Skeletal muscle cell (primary cell): ENCODE measurements around the gene TSEN2.
"Not testable (repeated sequence)": the region's sequence is repeated elsewhere in the genome, so short reads cannot be mapped to it uniquely, and the experiment has no call there.

Experiments
- DNase-seq: peaks from one replicate; pipeline ENCODE4 v3.0.0-alpha.2; 2010; ENCODE audit warnings: low read depth
- H3K4me3 ChIP-seq: 2 replicates; pipeline ENCODE4 v1.5.1; 2011; ENCODE audit warnings: low read depth, mild to moderate bottlenecking, control low read depth, low read length, moderate library complexity

TSEN2 gene

DNA sequence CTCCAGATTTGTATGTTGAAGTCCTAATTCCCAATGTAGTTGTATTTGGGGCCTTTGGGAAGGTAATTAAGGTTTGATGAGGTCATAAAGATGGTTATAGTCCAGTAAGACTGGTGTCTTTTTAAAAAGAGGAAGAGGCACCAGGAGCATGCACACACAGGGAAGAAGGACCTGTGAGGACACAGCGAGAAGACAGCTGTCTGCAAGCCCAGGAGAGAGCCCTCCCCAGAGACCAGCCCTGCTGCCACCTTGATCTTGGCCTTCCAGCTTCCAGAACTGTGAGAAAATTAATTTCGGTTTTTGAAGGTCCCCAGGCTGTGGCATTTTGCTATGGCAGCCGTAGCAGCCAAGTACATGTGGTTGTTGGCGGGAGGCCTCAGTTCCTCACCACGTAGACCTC is 32.8 kb upstream of the TSEN2 start:
- DNase-seq, result no peak
- no peak overlapping the region for H3K4me3 ChIP-seq

DNA sequence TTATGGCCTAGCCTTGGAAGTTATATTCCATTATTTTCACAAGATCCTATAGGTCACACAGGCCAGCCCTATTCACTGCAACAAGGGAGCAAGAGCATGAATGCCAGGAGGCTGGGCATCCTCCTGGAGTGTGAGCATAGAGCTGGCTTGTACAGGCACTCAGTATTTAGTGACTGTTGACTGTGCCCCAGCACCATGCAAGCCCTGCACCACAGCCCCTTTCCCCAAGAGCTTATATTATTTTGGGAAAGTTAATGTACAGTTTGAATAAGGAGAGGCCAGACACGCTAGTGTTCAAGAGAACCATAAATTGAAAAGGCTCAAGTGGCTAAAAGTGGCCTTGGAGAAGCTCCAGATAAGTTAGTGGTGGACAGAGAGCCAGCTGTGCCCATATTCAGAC is 32.3 kb upstream of the TSEN2 start:
- no peak for DNase-seq

DNA sequence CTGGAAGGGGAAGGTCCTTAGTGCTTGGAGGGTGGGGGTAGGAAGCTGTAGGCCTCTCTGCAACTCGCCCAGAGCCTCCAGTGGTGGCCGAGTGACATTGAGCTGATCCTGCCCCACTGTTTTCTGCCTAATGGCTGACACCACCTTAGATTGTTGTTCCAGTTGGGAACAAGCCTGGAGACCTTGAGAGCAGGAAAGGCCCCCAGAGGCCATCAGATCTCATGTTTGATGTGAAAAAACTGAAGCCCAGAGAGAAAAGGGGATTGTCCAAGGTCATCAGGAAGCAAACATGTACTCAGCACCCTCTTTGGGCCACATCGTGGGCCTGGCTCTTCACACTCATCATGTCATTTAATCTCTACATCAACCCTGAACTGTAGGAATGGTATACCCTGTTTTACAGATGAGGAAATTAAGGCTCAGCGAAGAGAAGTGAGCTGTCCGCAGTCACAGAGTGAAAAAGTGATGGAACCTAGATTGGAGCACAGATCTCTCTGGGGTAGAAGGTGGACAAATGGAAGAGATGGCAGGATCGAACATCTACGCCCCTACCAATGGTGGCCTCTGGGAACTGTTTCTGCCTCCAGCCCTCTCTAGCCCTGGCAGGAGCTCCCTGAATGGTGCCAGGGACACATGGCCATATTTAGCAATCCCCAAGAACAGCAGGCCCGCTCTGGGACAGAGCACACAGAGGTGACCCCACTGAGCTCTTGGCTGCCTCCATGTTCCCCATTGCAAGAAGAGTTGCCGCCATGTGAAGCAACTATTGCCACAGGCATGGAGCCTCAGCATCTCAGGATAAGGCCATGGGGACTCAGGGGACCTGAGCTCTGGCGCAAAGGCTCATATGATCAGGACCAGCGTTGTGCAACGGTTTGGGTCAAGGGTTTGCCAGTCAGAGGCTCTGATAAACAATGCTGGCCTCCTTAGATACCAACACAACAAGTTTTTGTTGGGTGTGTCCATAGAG is 31.6 kb upstream of the TSEN2 start:
- no peak for DNase-seq
- H3K4me3 ChIP-seq, result no peak overlapping the region

More for the DNA sequence above, 32.3 kb upstream of the TSEN2 start:
- H3K4me3 ChIP-seq, result no peak overlapping the region

DNA sequence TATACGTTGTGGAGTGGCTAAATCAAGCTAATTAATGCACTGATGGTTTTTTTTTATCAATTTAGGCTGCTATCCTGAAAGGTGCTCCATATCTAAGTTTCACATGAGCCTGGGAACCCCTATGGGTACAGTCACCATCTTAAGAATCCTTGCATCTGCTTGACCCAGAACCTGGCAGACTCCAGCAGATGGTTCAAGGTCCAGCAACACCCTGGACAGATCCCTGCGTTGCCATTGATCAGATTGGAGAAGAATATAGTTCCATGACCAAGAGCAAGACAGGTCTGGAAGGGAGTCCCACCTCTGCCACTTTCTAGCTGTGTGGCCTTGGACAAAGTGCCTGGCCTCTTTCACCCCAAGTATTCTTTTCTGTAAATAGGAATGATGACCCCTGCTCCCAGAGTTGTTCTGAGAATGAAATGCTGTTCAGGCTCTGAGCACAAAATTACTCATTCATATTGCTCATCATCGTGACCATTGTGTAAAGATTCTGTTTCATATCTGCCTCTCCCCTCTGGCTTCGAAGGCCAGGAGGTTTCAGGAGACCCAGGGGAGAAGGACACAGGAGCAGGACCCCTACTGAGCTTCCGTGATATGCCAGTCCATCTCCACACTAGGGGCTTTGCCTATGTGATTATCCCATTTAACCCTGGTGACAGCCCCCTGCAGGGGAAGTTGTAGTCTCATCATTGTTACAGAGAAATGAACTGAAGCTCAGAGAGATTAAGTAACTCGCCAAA is 30.0 kb upstream of the TSEN2 start:
- no peak for DNase-seq

DNA sequence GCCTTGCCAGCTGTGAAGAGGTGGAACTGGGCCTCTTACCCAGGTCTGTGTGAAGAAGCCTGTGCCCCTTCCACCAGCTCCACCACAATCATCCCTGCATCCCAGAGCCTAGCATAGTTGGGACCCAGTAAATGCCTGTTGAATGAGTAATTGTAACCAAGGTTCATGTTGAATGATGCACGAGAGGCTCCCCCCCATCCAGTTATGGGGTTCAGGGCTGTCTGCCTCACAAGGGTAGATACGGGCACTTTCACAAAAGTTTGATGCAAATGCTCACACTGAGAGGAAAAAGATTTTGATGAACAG is 29.5 kb upstream of the TSEN2 start:
- no peak overlapping the region for H3K4me3 ChIP-seq
- no peak for DNase-seq

More for the DNA sequence above, 30.0 kb upstream of the TSEN2 start:
- no peak overlapping the region for H3K4me3 ChIP-seq

DNA sequence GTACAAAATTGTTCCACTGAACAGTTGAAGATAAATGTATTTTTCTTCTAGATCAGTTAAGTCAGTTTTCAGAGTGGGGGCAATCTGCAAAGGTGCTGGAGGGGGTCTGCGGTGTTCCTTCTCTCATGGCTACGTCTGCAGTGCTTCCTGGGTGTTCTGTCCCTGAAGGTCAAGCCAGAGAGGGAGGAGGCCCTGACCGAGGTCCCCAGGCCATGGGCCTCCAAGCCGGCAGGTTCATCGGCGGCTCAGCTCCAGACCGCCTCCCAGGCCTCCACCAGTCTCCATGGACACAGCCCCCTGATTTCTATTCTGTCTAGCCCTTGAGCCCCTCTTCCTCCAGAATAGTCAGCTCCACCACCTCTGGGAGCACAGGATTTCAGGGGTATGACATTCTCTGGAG is 28.5 kb upstream of the TSEN2 start:
- DNase-seq, result no peak
- no peak overlapping the region for H3K4me3 ChIP-seq

DNA sequence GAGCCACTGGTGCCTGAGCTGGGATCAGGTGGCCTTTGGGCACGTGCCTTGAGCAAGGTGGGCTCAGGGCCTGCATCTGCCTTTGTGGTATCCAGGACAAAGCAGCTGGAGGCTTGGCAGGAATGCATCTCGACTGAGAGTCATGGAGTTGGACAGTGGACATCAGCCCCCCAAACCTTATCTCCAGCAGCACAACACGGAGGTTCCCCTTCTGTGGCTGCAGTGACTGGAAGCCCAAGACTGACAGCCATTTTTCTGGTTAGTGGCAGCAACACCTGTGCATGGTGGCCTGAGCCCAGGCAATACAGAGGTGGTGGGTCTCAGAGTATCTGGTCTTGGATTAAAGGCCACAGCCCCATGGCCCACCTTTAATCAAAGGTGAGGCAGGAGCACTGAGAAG is 27.8 kb upstream of the TSEN2 start:
- DNase-seq, result no peak
- no peak overlapping the region for H3K4me3 ChIP-seq

DNA sequence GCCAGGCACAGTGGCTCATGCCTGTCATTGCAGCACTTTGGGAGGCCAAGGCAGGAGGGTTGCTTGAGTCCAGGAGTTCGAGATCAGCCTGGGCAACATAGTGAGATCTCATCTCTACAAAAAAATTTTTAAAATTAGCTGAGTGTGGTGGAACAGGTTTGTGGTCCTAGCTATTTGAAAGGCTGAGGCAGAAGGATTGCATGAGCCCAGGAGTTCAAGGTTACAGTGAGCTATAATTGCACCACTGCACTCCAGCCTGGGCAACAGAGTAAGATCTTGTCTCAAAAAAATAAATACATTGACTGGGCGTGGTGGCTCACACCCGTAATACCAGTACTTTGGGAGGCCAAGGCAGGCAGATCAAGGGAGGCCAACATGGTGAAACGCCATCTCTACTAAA is 26.9 kb upstream of the TSEN2 start:
- not testable (repeated sequence) for DNase-seq, H3K4me3 ChIP-seq

DNA sequence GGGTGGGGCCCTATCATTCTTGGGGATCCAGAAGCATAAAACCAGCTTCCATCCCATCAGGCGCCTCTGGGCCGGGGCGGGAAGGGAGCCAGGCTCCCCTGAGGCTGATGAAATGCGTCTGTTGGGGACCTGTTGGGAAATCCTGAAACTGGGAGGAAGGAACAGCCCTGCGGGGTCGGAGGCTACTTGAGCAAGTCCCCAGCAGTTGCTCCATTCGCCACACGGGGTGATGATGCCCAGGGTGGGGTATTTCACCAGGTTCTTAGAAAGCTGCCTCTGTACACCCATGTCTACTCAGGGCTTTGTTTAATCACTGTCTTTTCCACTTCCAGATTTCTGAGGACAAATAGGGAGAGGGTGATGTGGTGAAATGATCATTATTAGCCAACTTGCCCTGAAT is 25.4 kb upstream of the TSEN2 start:
- H3K4me3 ChIP-seq, result no peak overlapping the region
- DNase-seq, result no peak

DNA sequence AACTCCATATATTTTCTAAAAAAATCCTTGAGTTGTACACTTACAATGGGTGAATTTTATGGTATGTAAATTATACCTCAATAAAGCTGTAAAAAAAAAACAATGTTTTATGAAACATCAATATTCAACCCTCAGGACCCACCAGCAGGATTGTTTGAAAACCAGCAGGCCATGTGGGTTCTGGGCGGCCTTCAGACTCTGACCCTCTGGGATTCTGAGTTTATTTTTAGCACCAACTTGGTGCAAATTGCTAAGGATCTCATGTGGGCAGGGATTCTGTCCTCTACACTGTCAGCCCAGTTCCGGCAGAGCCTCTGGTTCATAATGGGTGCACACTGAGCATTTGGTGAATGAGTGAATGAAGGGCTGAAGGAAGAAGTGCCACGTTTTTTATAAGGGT is 24.2 kb upstream of the TSEN2 start:
- no peak for DNase-seq

DNA sequence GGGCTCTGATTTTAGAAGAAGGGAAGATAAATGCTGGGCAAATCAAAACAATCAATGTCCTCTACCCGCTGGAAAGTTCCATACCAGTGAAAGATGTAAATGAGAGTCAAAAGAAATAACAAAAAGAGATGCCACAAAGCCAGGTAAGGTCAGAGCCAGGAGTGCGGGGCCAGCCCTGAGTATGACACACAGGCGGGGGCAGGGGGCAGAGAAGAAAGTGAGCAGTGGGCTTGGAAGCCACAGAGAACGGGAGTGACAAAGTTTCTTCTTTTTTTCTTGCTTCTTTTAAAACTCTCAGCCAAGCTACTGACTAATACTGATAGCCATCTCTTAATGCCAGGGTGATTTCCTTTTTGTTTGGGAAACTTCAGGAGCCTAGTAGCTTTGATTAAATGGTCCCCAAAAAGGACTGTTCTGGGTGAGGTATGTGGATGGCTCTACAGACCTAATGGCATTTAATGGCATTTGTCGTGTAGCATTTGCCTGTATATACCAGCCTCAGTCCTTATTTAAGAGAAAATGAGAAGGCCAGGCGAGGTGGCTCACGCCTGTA is 23.1 kb upstream of the TSEN2 start:
- no peak for DNase-seq
- H3K4me3 ChIP-seq, result no peak overlapping the region

More for the DNA sequence above, 24.2 kb upstream of the TSEN2 start:
- H3K4me3 ChIP-seq, result no peak overlapping the region

DNA sequence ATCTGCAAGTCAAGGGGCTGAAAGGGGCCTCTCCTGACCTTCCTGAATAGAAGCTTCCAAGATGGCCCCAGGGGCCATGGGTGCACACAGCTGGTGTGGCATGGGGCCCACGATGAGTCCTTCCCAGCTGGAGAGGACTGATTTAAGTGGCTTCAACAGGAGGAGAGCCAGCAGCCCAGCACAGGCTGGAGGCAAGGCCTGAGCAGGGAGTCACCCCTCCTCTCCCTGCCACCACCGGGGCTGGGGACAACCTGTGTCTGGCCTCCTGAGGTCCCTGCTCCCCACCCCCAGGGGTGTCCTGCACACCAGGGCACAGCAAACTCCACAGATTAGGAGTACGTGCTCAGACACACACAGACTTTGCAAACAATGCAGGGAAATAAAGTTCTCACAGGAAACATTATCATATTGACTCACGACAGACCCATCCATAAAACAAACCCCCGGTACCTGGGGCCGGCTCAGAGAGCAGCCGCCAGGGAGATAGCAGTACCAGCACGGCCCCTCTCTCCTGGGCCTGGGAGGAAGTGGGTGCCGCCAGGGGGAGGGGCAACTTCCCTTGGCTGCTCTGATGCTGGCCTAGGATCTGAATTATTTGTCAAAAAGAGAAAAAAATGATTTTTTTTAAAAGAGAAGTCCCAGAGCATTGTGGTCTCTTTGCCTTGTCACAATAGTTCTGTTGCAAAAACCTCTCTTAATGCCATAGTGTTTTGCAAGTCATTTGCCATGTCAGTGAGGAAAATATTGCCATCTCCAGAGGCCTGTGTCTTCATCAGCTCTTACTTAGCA is 21.9 kb upstream of the TSEN2 start:
- no peak for DNase-seq
- H3K4me3 ChIP-seq, result no peak overlapping the region

DNA sequence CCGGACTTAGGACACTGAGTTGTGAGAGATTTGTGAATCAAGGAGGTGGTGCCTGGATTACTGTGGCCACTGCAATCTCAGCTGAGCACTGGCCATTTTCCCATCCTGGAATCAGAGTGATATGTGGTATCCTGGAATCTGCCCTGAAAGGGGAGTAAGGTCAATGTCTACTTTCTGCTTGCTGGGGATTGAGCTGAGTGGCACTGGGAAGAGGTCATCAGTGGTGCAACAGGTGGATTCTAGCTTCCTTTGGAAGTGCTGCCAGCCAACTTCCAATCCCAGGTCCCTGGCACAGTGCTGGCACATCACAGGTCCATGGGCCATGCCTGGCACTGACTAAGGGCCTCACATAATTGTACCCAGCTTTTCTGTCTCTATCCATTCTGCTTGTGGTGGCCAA is 20.6 kb upstream of the TSEN2 start:
- no peak overlapping the region for H3K4me3 ChIP-seq
- DNase-seq, result no peak

DNA sequence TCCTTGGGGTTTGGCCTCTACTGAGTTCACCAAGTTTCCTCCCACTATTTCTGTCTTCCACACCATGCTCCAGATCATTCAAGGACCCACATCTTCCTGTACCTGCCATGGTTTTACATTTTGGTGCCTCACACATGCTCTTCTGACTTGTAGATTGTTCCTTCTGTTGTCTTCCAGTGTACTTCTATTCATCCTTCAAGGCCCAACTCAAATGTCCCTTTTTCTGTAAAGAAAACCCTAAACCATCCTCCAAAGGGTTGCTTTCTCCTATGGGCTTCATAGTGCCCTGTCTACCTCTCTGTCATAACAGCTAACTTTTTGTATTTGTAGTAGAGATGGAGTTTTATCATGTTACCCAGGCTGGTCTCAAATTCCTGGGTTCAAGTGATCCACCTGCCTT is 20.1 kb upstream of the TSEN2 start:
- H3K4me3 ChIP-seq, result no peak overlapping the region
- DNase-seq, result no peak

DNA sequence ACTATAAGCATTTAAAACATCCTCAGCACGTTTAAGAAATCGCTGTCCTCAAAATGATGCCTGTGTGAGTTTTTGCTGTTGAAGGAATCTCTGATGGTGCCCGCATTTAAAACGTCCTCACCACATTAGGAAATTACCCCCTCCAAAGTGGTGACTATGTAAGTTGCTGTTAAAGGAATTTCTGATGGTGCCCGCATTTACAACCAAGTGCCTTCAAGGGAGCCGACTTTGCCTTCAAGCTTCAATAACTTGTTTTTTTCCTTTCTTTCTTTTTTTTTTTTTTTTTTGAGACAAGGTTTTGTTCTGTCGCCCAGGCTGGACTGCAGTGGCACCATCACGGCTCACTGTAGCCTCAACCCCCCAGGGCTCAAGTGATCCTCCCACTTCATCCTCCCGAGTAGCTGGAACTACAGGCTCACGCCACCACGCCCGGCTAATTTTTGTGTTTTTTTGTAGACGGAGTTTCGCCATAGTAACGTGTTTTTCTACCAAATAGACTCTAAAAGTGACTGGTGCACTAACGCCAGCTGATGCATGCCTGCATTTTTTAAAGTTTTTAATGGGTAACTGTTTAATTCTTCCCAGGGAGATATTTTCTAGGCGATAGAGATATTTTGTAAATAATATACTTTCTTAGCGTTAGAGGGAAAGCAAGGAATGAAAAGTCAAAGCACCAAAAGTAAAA is 19.0 kb upstream of the TSEN2 start:
- H3K4me3 ChIP-seq, result no peak overlapping the region
- DNase-seq, result no peak

DNA sequence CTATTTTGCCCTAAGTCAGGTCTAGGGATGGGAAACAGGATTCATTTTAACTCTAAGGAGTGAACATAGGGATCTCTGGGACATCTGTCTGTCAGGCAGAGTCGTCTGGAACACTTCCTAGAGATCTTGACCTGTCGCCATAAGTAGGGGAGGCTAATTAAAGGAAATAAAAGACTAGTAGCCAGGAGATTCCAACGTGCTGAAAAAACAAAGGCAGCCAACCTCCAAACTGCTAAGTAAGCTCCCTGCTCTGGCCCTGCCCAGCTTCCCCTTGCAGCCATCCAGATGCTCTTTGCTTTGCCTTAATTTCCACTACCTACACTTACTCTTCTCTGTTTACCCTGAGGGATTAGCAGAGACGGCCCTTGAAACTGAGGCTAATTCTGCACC is 18.4 kb upstream of the TSEN2 start:
- DNase-seq, result no peak

DNA sequence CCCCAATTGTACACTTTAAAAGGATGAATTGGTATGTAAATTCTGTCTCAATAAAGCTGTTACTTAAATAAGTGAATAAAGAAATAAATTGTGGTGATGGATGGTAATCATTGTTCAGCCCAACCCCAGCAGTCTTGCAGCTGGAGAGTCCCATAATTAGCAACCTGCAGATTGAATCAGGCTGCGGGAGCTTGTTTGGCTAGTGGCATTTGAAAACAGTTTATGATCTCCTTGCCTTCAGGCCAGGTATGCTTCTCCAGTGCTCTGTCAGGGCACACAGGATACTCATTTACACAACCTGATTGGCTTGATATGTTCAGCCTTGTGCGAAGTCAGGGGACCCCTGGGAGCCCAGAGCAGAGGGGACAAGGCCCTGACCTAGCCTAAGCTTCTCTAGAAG is 16.5 kb upstream of the TSEN2 start:
- no peak for DNase-seq
- no peak overlapping the region for H3K4me3 ChIP-seq

More for the DNA sequence above, 18.4 kb upstream of the TSEN2 start:
- H3K4me3 ChIP-seq, result no peak overlapping the region

DNA sequence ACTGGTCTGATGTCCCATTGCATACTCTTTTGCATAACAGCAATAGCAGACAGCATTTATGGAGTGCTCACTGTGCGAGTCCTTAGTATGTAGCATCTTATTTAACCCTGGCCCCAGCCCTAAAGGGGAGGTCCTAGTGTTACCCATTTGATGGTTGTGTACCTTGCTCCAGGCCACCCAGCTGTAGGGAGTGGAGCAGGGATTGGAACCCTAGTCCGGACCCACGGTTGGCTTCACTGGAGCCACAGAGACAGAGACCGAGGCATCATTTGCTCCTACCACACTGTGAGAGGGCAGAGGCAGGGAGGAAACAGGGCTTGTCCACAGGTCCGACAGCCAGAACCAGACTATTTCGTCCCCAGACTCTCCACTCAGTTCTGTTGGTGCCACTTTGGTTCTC is 16.0 kb upstream of the TSEN2 start:
- no peak overlapping the region for H3K4me3 ChIP-seq
- no peak for DNase-seq

DNA sequence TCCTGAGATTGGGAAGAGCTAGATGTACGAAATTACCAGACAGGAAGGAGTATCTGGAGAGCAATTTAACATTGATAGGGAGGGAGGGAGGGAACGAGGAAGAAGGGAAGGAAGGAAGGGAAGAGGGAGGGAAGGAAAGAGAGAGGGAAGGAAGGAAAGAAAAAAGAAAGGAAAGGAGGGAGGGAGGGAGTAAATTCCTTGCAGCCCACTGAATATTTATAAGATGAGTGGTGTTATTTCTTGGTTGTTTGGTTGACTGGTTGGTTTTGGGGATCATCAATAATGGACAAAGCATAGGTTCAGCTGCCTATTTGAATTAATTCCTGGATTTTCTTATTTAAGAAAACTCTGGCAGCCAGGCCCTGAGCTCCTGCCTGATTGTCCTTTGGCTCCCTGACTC is 15.5 kb upstream of the TSEN2 start:
- no peak for DNase-seq
- no peak overlapping the region for H3K4me3 ChIP-seq
